ENCODE measurements around the gene PECR.

GRCh38 chr2:216029416-216030129, 52.0 kb downstream of the PECR start:
- TF ChIP-seq SIN3A (IDR thresholded peaks at IDR 0.05; ENCODE audit: borderline replicate concordance, insufficient read depth, low read length) (no peak), POLR2AphosphoS5 (IDR thresholded peaks at IDR 0.05; ENCODE audit: low read depth, low read length) (no peak), TAF1 (IDR thresholded peaks at IDR 0.05; ENCODE audit: borderline replicate concordance, insufficient read depth, low read length) (no peak), REST (IDR thresholded peaks at IDR 0.05; ENCODE audit: insufficient read depth in 1 of 2, low read depth in 2 of 2, low read length in 2 of 2) (no peak), FOXP2 (optimal IDR thresholded peaks at IDR 0.05; ENCODE audit: borderline replicate concordance, extremely low read depth, extremely low read length, insufficient read depth) (no peak)
